HG02973 (cell line): ENCODE data around the gene CREB5.

Experiments
- ATAC-seq: cut with Tn5 transposase; IDR thresholded peaks from one replicate; pipeline ENCODE4 v1.9.1; 2021; ENCODE audit warnings: moderate library complexity; ENCODE audit not compliant: unreplicated experiment

CREB5 gene

DNA sequence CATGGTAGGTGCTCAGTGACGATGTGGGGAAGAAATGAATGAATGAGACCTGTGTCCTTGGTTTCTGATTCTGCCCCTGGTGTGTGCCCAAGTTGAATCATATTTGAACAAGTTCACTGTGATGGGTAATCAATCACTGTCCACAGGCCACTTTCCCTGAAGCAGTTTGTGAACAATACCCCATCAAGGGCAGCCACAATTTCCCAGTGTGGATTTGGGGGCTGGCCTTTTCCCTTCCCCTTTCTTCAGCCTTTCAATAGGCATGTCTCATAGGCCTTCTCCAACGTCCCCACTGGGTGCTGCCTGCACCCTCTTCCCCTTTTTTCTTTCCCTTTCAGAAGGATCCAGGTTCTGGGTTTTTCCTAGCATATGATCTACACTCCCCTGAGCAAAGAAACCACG is 64.7 kb downstream of the CREB5 start:
- no peak for ATAC-seq

GRCh38 chr7:28478656-28479055 is 66.3 kb downstream of the CREB5 start:
- ATAC-seq, result no peak

DNA sequence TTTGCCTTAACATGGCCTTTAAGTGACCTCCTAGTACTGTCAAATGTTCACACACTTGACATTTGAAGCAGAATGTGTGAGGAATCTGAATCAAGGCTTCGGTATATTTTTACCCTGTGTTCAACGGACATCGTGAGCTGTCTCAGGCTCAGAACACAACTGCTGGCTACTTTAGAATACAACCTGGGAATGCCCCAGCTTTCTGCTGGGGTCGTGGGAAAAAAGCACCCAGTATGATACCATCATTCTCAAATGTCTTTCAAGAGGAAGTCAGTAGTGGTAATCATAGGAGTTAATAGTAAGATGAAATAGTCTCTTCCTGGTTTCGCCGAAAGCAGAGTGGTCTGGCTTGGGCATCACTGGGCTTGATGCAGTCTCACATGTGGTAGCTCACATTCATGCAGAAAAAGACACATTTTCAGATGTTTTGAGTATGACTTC is 67.2 kb downstream of the CREB5 start:
- peak; percentile 53 for ATAC-seq

DNA sequence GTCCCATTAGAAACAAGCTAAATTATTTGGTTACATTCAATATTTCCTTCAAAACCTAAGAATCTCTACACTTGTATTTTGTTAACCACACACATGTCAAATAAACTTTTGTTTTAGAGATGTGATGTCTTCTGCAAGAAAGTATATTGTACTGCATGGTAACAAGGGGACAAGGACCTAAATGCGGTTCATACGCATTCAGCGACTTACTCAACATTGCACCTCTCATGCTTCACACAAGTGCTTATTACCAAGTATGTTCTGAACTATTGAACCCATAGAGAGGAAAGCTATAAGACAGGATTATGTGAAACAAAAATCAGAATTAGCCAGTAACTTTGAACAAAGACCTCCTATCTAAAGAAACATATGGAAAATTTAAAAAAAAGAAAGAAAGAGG is 68.3 kb downstream of the CREB5 start:
- no peak for ATAC-seq

DNA sequence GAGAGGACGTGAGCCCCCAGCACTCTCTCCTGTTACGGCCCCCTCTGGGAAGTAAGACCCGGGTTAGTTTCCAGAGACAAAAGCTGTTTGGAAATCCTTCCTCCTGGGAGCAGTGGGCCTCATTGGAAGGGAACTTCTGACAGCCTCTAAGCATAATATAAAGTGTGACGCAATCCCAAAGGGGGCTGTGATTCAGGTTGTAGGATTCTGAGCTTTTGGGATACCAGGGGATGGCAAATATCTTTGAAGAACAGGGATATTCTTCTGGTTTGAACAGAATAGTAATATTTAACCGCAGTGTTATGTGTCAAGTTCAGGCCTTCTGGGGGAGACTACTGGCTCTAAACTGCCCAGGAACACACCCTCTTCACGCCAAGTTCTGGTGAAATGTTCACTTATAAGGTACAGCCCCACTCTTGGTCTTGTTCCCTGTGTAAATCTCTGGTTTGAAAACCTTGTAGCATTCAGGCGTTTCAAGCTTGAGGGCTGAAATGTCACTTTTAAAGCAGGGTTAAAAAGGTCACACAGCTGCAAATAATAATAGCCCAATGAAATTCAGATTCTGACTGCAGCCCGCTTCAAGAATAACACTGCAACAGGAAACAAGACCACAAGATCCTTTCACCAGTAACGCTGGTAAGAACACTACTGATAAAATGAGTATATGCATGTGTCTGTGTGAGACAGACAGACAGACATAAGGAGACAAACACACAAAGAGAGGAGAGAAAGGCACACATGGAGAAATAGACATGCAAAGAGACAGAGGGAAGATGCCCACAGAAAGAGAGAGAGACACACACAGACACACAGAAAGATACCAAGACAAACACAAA is 69.0 kb downstream of the CREB5 start:
- ATAC-seq, result peak; percentile 69

GRCh38 chr7:28483112-28483511 is 70.8 kb downstream of the CREB5 start:
- ATAC-seq, result no peak

DNA sequence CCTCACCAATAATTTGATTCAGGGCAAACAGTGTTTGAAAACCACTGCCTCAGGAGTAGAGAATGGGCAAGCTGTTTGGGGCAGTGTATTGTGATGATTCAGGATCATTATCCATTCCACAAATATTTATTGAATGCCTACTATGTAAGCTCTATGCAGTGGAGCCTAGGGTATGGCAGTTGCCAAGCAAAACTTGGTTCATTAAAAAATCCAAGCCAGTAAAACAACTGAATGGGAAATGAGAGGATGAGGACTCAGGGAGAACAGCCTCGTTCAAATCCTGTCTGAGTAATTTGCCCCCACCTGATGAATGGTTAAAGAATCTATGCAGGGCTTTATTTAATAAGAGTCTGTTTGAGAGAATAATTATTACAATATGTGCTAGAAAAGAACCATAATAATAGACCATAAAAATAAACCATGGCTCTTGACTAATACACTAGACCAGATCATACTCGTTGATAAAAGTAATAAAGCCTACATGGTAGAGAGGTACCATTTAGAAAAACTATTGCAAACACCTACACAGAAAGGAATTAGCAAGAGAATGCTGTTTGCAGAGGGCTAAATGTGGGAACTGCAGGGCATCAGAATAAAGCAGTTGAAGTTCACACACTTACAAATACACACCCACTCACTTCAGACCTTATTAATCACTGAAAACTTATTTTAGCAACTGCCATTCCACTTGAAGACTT is 71.7 kb downstream of the CREB5 start:
- ATAC-seq, result no peak

DNA sequence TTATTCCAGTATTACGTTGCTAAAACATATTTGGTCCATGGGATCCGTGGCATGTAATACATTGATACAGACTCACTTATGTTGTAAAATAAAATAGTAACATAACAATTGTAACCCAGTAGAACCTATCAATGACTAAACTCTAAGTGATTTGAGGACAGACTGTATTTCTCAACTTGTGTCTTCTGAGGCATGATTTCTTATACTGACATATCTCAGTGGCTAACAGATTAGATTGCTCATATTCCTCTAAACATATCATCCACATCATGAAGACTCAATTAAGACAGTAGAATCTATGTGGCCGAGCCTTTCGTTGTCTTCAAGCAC is 72.3 kb downstream of the CREB5 start:
- no peak for ATAC-seq

DNA sequence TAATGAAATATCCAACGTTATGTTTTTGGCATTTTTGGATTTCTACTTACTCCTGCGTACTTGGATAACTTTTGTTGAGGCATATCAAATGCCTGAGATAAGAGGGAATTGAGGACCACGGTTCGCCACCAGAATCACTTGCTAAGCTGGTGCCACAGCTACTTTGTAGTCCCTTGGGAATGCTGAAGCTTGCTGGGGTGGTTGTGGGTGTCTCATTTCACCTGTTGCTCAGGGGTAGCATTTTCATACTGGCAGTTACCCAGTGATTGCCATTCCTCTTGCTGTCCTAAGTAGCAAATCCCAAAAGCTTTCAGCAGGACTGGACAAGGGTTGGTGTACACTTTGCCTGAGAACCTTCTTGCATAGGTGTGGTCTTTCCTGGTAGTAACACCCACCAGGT is 75.2 kb downstream of the CREB5 start:
- no peak for ATAC-seq

GRCh38 chr7:28488061-28488791 is 75.9 kb downstream of the CREB5 start:
- ATAC-seq, result no peak

DNA sequence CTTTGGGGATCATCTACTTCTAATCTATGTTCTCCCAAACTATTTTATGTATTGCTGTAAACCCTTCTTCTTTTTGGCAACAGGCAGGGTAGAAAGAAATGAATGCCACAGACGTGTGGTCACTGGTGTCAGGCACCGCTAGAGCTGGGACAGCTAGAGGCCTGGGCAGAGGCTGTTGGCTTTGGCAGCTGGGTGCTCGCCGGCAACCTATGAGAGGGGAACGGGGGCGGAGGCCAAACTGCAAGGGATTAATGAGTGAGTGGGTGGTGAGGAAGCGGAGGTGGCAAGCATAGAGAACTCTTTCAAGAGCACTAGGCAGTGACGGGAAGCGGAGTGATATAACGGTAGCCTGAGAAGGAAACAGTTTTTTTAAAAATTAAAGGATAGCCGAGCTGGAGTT is 78.5 kb downstream of the CREB5 start:
- no peak for ATAC-seq

- ATAC-seq, result no peak
Measured at GRCh38 chr7:28493477-28493876, 81.2 kb downstream of the CREB5 start.

GRCh38 chr7:28497009-28497408 is 84.7 kb downstream of the CREB5 start:
- no peak for ATAC-seq

DNA sequence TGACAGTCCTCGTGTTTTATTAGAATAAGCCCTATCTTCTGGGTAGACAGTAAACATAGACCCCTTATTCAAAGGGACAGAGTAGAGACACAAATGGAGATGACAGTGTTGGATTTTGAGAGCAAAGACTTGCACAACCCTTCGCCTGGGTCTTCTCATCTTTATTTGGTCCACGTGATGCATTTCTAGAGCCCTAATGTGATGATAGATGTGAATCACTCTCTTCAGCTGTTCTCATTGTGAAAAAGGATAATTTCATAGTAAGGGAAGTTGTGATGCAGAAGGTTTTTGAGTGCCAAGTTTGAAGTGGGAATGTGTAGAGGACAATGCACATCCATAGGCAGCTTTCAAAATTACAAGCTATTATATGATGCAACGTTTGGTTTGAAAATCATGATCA is 86.3 kb downstream of the CREB5 start:
- ATAC-seq, result no peak

DNA sequence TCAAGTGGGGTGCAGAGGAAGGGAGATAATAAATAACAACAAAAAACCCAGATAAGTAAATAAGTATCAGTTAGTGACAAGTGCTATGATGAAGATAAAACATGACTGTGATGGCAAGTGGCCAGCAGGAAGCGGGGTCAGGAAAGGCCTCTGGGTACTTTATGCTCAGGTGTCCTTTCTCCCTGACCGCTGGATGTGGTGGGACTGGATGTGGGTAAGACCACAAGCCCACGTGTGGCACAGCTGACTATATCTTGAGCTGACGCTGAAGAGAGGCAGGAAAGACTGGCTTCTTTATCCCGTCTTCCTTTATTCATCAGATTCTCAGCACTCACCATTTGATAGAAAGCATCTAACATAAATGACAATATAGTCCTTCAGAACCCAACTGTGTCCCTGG is 87.8 kb downstream of the CREB5 start:
- no peak for ATAC-seq

GRCh38 chr7:28502408-28502807 is 90.1 kb downstream of the CREB5 start:
- no peak for ATAC-seq

- ATAC-seq, result no peak
Measured at GRCh38 chr7:28503396-28503795, 91.1 kb downstream of the CREB5 start.

- no peak for ATAC-seq
Measured at GRCh38 chr7:28505014-28505413, 92.7 kb downstream of the CREB5 start.

DNA sequence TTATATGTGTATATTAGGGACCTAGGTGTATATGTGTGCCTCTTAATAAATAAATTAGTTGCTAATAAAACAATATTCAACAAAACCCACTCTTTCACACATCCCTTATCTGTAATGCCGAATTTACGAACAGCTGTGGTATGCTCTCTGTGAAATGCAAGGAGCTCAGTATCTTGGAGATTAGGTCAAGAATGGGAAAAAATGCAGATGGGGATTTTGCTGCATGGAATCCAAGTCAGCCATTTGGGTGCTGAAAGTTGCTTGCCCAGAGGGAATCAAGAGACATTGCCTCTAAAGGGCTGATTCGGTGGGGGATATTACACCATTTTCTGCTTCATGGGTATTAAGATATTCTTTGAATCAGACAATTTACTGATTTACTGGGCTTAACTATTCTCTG is 93.5 kb downstream of the CREB5 start:
- ATAC-seq, result no peak

DNA sequence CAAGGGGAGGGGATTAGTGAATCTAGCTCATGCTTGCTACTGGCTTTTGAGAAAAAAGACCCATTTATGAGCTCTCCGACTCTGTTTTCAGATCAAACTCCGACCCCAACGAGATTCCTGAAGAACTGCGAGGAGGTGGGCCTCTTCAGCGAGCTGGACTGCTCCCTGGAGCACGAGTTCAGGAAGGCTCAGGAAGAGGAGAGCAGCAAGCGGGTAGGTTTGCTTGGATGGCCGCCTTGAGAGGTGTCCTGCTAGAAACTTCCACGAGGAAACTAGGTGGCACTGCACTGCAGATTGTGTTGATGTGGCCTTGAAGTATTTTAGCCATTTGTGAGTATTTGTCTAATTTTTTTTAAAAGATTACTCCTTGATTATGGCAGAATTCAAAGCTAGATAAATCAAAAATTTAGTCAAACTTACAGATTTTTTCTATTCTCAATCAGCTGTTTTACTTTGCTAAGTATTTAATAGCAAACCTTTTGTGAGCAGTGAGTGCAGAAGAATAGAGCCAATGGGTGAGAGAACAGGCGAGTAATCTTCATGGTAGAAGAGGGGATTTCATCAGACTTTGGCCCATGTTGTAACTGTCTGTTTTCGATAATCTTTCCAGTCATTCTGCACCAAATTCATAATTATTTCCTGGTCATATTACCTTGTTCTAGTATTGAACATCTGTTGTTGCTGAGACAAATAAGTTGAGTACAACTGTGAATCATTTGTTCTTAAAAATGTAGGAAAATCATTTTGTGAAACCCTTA is 95.4 kb downstream of the CREB5 start:
- no peak for ATAC-seq
